ENCODE measurements around the gene TRPC4AP.

The TRPC4AP gene

DNA sequence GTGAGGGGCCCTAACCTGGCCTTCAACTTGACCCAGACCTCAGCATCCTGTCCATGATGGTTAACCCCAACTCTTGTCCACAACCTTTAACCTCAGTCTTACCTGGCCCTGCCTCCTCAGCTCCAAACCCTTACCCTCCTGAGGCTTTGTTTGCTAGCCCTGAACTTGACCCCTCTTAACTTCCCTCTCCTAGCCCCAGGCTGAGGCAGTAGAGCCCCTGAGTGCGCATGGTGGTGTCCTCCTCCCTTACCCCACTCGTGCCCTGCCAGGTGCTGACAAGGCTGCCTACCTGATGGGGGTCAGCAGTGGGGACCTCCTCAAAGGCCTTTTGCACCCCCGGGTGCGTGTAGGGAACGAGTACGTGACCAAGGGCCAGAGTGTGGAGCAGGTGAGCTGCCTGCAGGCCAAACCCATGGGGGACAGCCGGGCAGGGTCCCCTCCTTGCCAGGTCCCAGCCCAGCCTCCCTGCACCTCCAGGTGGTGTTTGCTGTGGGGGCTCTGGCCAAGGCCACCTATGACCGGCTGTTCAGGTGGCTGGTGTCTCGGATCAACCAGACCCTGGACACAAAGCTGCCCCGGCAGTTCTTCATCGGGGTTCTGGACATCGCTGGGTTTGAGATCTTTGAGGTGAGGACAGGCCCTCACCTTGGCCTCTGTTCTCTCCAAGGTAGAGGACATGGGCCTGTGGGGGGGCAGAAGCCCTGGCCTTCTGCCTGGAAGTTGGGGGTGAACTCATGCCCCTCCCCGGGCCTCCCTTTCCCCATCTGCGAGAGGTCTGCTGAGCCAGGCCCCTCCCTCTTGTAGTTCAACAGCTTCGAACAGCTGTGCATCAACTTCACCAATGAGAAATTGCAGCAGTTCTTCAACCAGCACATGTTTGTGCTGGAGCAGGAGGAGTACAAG is 105.1 kb downstream of the TRPC4AP start:
- no peak for DNase-seq (ENCODE audit: low spot score)

GRCh38 chr20:34986311-34987287 is 106.0 kb downstream of the TRPC4AP start:
- no peak for DNase-seq (ENCODE audit: low spot score)

- DNase-seq (ENCODE audit: low spot score): no peak
These were observed 106.9 kb downstream of the TRPC4AP start for GRCh38 chr20:34985461-34986310.

GRCh38 chr20:34984756-34985261 is 107.8 kb downstream of the TRPC4AP start:
- no peak for DNase-seq (ENCODE audit: low spot score)

- no peak for DNase-seq (ENCODE audit: low spot score)
These were observed 108.4 kb downstream of the TRPC4AP start for GRCh38 chr20:34983995-34984735.

- no peak for DNase-seq (ENCODE audit: low spot score)
These were observed 109.4 kb downstream of the TRPC4AP start for GRCh38 chr20:34983089-34983820.

- no peak for DNase-seq (ENCODE audit: low spot score)
These were observed 110.1 kb downstream of the TRPC4AP start for GRCh38 chr20:34982270-34983088.

GRCh38 chr20:34980543-34981233 is 111.9 kb downstream of the TRPC4AP start:
- no peak for DNase-seq (ENCODE audit: low spot score)

DNA sequence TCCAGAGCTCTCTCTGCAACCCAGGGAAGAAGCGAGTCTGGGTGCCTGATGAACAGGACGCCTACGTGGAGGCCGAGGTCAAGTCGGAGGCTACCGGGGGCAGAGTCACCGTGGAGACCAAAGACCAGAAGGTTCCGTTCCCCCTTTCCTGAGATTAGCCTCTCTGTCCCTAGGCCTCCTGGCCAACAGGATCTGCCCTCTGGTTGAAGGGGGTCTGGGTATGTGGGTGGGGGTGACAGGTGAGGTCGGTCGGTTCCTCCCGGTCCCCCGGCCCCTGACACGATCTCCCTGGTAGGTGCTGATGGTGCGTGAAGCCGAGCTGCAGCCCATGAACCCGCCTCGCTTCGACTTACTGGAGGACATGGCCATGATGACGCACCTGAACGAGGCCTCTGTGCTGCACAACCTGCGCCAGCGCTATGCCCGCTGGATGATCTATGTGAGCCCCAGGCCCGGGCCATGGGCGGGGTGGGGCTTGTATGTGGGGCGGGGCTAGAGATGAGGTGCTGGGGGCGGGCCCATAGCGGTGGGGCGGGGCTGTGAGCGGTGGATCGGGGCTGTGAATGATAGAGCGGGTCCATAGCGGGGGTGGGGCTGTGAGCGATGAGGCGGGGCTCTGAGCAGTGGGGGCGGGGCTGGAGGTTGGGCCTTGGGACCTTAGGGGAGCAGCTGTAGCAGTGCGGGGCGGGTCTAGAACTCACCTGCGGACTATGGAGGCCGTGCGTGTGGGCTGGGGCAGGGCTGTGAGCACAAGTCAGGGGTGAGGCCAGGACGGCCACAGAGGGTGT is 113.0 kb downstream of the TRPC4AP start:
- DNase-seq (ENCODE audit: low spot score): no peak

DNA sequence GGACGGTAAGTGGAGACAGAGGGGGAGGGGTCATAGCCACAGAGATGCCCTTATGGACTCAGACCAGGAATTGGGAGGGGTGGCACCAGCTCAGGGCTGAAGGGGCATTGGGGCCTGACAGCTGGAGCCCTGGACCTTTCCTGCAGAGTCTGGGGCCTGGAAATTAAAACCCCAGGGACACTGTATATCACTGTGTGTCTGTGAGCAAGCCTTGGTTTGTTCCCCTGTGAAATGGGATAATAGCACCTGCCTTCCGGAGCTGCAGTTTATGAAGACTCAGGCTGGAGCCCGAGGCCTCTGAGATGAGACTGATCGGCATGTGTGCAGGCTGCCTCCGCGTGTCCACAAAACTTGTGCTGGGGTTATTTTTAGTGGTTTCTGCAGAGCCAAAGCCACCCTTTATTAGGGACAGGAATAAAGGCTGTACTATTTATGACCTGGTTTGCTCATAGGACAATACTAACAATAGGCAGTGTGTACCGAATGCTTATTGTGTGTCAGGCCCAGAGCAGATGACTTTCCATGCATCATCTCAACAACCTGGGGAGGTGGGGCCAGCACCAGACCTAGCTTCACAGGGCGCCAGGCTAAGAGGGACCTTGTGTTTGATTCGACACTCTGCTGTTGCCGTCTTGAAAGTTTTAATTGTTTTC is 114.4 kb downstream of the TRPC4AP start:
- DNase-seq (ENCODE audit: low spot score): no peak

DNA sequence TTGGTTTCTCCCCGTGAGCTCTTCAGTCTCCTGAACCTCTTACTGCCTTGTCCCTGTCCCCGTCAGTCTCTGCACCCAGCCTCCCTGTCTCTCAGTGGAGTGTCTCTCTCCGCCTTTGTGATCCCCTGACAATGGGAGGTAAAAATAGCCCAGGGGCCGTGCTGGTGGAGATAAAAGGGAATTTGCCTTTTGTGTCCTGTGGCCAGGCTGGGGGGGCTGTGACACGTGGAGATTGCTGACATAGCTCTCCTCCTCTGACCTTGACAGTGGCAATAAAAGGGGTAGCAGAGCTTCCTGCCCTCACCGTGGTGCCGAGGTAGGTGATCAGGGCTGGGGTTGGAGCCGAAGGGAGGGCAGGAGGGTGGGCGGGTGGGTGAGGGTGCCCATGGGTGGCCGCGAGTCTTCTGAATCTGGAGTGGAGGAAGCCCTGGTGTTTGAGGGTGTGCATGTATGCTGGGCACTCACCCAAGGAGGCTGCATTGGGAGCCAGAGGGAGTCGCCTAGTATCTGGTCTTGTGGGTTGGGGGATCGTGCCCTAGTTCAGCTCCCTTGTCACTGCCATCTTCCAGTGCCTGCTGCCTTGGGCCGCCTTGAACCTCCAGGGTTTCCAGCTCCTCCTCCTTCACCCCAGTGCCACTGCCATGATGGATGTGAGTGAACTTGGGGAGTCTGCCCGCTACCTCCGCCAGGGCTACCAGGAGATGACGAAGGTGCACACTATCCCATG is 115.1 kb downstream of the TRPC4AP start:
- no peak for DNase-seq (ENCODE audit: low spot score)

DNA sequence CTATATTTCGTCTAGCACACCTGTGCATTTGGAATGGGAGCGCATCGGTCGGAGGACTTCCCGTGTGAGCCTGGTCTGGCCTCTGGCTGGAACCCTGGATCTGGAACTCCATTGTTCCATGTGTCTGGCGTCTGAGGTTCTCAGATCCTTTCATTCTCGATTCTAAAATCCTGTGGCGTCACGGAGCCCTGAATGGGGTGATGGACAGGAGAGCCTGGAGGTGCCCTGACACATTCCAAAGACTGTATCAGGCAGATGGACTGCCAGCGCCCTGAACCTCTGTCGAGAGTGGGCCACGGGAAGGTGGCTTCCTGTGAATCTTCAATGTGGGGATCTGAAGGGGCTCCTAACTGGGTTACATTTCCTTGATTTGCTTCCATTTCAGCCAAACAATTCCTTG is 116.3 kb downstream of the TRPC4AP start:
- DNase-seq (ENCODE audit: low spot score): no peak

- DNase-seq (ENCODE audit: low spot score): no peak
These were observed 118.4 kb downstream of the TRPC4AP start for GRCh38 chr20:34974246-34974645.

- DNase-seq (ENCODE audit: low spot score): no peak
These were observed 120.9 kb downstream of the TRPC4AP start for GRCh38 chr20:34971561-34972235.

- DNase-seq (ENCODE audit: low spot score): no peak
These were observed 121.6 kb downstream of the TRPC4AP start for GRCh38 chr20:34970846-34971560.
